Naive thymus-derived CD4-positive, alpha-beta T cell (primary cell): ENCODE data around the gene WWP2. TPM values are rescaled to one million over a fixed set of nuclear protein-coding genes. Genes with fewer than 3 reads are reported as not detected.

Source experiments
- ATAC-seq: fragments of 150-1000 bp; cut with Tn5 transposase; 2 replicates; pipeline ENCODE4 v1.10.0; 2021; ENCODE audit warnings: mild to moderate bottlenecking, moderate library complexity
- CTCF ChIA-PET: fragments of 350-600 bp; sonication (Branson Sonifier 250); formaldehyde crosslinking; loops from one replicate; lab custom pipeline; 2021; ENCODE audit warnings: antibody characterized with exemption; lab: Charles Lee
- POLR2A ChIA-PET: fragments of 350-600 bp; sonication (Branson Sonifier 250); formaldehyde crosslinking; loops from one replicate; lab custom pipeline; 2021; ENCODE audit warnings: antibody characterized with exemption, inconsistent platforms; lab: Charles Lee
- DNase-seq, 9 donors: peaks; one replicate each; pipeline versions ENCODE4 v3.0.0 to v3.0.0-alpha.2; 2020 to 2022; ENCODE audit warnings: mixed read lengths in 1 of 9
- H3K27ac ChIP-seq: one replicate; pipeline ENCODE4 v1.7.0; 2013; ENCODE audit warnings: mild to moderate bottlenecking, low read depth, low read length, moderate library complexity
- H3K27me3 ChIP-seq, 2 donors: one replicate each; pipeline ENCODE4 v1.7.0; 2013; ENCODE audit warnings: low read length in 2 of 2, mild to moderate bottlenecking in 2 of 2, moderate library complexity in 2 of 2; ENCODE audit not compliant: control insufficient read depth in 2 of 2, insufficient read depth in 2 of 2
- H3K36me3 ChIP-seq, 3 experiments: 1 replicate in 2 of 3; 2 replicates in 1 of 3; pipeline ENCODE4 v1.7.0; 2013; ENCODE audit warnings: low read length in 3 of 3, mild to moderate bottlenecking in 3 of 3, moderate library complexity in 1 of 3; ENCODE audit not compliant: insufficient read depth in 3 of 3, control insufficient read depth in 2 of 3
- H3K4me1 ChIP-seq, 2 donors: one replicate each; pipeline ENCODE4 v1.7.0; 2013; ENCODE audit warnings: low read length in 2 of 2, mild to moderate bottlenecking in 2 of 2, moderate library complexity in 1 of 2; ENCODE audit not compliant: control insufficient read depth in 2 of 2, insufficient read depth in 2 of 2
- H3K4me3 ChIP-seq: 2 replicates; pipeline ENCODE4 v1.7.0; 2013; ENCODE audit warnings: mild to moderate bottlenecking, low read length
- H3K9me3 ChIP-seq, 3 experiments: 1 replicate in 2 of 3; 2 replicates in 1 of 3; pipeline ENCODE4 v1.7.0; 2013; ENCODE audit warnings: low read length in 3 of 3; ENCODE audit not compliant: control insufficient read depth in 2 of 3
- H3K27ac Mint-ChIP-seq, 9 donors: one replicate each; pipeline ENCODE4 v1.8.0; 2020 to 2022; ENCODE audit warnings: mixed read lengths in 9 of 9, mild to moderate bottlenecking in 8 of 9, moderate library complexity in 5 of 9, inconsistent platforms in 2 of 9
- H3K27me3 Mint-ChIP-seq, 5 donors: one replicate each; pipeline ENCODE4 v1.8.0; 2021 to 2022; ENCODE audit warnings: mixed read lengths in 5 of 5, mild to moderate bottlenecking in 1 of 5
- H3K36me3 Mint-ChIP-seq, 5 donors: one replicate each; pipeline ENCODE4 v1.8.0; 2020 to 2022; ENCODE audit warnings: mixed read lengths in 5 of 5, mild to moderate bottlenecking in 3 of 5, inconsistent platforms in 1 of 5
- H3K4me1 Mint-ChIP-seq, 7 donors: one replicate each; pipeline ENCODE4 v1.8.0; 2020 to 2022; ENCODE audit warnings: mixed read lengths in 7 of 7, mild to moderate bottlenecking in 3 of 7, inconsistent platforms in 1 of 7
- H3K4me3 Mint-ChIP-seq, 10 donors: one replicate each; pipeline ENCODE4 v1.8.0; 2020 to 2022; ENCODE audit warnings: mild to moderate bottlenecking in 10 of 10, mixed read lengths in 10 of 10, moderate library complexity in 6 of 10, inconsistent platforms in 2 of 10
- H3K9me3 Mint-ChIP-seq, 11 donors: one replicate each; pipeline ENCODE4 v1.8.0; 2020 to 2022; ENCODE audit warnings: mixed read lengths in 11 of 11, mild to moderate bottlenecking in 4 of 11, inconsistent platforms in 1 of 11, moderate library complexity in 1 of 11
- intact Hi-C, 2 donors: fragments of 100-400 bp; cut with micrococcal nuclease; formaldehyde crosslinking; loops; one replicate each; pipeline ENCODE4 v1.15.1; 2023
- polyA plus RNA-seq, 2 donors: library from polyadenylated mRNA; unstranded; fragments of 300-500 nt; fragmentation: Illumina TruSeq; gene quantifications; one replicate each; pipeline ENCODE4 v1.2.3, GENCODE V29; 2021
- total RNA-seq, 6 experiments: library from RNA in 5 of 6; stranded (reverse) in 5 of 6; gene quantifications; 1 replicate in 5 of 6; 2 replicates in 1 of 6; pipeline ENCODE4 v1.2.3 and lab custom pipeline; 2021 to 2026

The WWP2 gene
- total and polyA plus RNA-seq, 7 experiments from 2014 or later: 29.2 to 81.3 (median 64.7) TPM

- H3K27ac ChIP-seq: no peak overlapping the region
- ATAC-seq: no peak
- no peaks in the 10 kb centered on the region for H3K27me3 ChIP-seq
- no peak for DNase-seq
- Mint-ChIP-seq H3K4me1 (peaks cover 0 to 11% (median 0%) of the 10 kb centered on the region in 7 donors), H3K4me3 (no peak overlapping the region), H3K36me3 (peaks cover 15 to 64% (median 25%) of the 10 kb centered on the region in 5 donors), H3K27ac (no peak overlapping the region), H3K27me3 (no peaks in the 10 kb centered on the region), H3K9me3 (no peaks in the 10 kb centered on the region)
- intact Hi-C loops: no loop called here
- no peak overlapping the region for H3K4me3 ChIP-seq
- POLR2A ChIA-PET: no interaction called here
- peaks cover 0 to 58% (median 10%) of the 10 kb centered on the region in 3 experiments for H3K36me3 ChIP-seq
- H3K9me3 ChIP-seq: no peaks in the 10 kb centered on the region
- CTCF ChIA-PET: no interaction called here
- no peaks in the 10 kb centered on the region for H3K4me1 ChIP-seq
Observed at GRCh38 chr16:69840975-69841374, 78.8 kb downstream of the WWP2 start.

DNA sequence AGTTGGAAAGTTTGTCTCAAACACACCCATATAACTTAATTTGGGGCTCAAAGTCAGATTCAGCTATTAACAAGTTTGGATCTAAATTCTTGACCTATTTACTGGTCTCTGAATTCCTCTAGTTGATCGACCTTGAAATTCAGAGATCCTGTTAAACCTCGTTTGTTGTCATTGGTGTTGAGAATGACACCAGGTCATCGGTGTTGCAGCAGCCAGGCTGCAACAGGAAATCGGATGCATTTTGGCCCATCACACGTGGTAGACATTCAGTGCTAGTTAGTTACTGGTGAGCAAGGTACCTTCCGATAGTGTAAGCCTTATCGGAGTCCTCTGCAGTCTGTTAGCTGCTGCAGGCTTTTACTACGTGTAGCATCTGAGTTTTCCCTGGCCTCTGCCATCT is 82.3 kb downstream of the WWP2 start:
- no peaks in the 10 kb centered on the region for H3K4me1 ChIP-seq
- Mint-ChIP-seq H3K4me1 (peaks cover 0 to 5% (median 0%) of the 10 kb centered on the region in 7 donors), H3K27ac (no peak overlapping the region), H3K36me3 (peaks cover 18 to 67% (median 25%) of the 10 kb centered on the region in 5 donors), H3K27me3 (no peaks in the 10 kb centered on the region), H3K4me3 (no peak overlapping the region), H3K9me3 (no peaks in the 10 kb centered on the region)
- H3K36me3 ChIP-seq: peaks cover 0 to 50% (median 10%) of the 10 kb centered on the region in 3 experiments
- ATAC-seq: no peak
- no peaks in the 10 kb centered on the region for H3K9me3 ChIP-seq
- CTCF ChIA-PET: no interaction called here
- no peaks in the 10 kb centered on the region for H3K27me3 ChIP-seq
- no peak overlapping the region for H3K4me3 ChIP-seq
- intact Hi-C loops: no loop called here
- POLR2A ChIA-PET: no interaction called here
- no peak for DNase-seq
- H3K27ac ChIP-seq: no peak overlapping the region

DNA sequence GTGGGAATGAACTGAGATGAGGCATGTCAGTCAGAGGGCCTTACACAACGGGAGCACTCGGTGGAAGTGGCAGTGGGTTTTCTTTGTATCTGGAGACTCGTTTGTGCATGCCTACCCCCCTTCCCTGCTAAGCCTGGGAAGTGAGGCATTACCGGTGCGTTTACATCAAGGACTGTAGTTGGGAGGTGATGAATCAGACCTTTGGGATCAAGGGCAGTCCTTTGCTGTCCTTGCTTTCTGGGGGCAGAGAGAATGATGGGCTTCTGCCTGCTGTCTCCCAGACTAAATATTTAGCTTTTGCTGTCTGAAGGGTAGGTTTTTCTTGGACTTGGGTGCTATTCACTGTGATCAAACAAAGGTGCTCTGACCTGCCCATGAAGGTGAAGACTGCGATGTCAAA is 83.0 kb downstream of the WWP2 start:
- DNase-seq: no peak
- H3K36me3 ChIP-seq: peaks cover 0 to 44% (median 10%) of the 10 kb centered on the region in 3 experiments
- ChIA-PET POLR2A (no interaction called here), CTCF (no interaction called here)
- H3K4me3 Mint-ChIP-seq: no peak overlapping the region
- H3K27ac ChIP-seq: no peak overlapping the region
- peaks cover 14 to 61% (median 23%) of the 10 kb centered on the region in 5 donors for H3K36me3 Mint-ChIP-seq
- H3K27me3 ChIP-seq: no peaks in the 10 kb centered on the region
- no peaks in the 10 kb centered on the region for H3K4me1 ChIP-seq
- no peaks in the 10 kb centered on the region for H3K9me3 ChIP-seq
- intact Hi-C loops: no loop called here
- ATAC-seq: no peak
- no peaks in the 10 kb centered on the region for H3K9me3 Mint-ChIP-seq
- H3K27ac Mint-ChIP-seq: no peak overlapping the region
- H3K4me3 ChIP-seq: no peak overlapping the region
- H3K4me1 Mint-ChIP-seq: peaks cover 0 to 5% (median 0%) of the 10 kb centered on the region in 7 donors
- no peaks in the 10 kb centered on the region for H3K27me3 Mint-ChIP-seq

- ChIA-PET POLR2A (no interaction called here), CTCF (no interaction called here)
- H3K27me3 Mint-ChIP-seq: no peaks in the 10 kb centered on the region
- Histone ChIP-seq H3K9me3 (no peaks in the 10 kb centered on the region), H3K36me3 (peaks cover 0 to 26% (median 0%) of the 10 kb centered on the region in 3 experiments), H3K4me1 (no peaks in the 10 kb centered on the region), H3K27me3 (no peaks in the 10 kb centered on the region), H3K4me3 (no peak overlapping the region), H3K27ac (no peak overlapping the region)
- DNase-seq (no peak), ATAC-seq (no peak)
- H3K9me3 Mint-ChIP-seq: no peaks in the 10 kb centered on the region
- H3K36me3 Mint-ChIP-seq: peaks cover 7 to 46% (median 15%) of the 10 kb centered on the region in 5 donors
- intact Hi-C loops: no loop called here
- H3K4me1 Mint-ChIP-seq: peaks cover 0 to 4% (median 0%) of the 10 kb centered on the region in 7 donors
- H3K27ac Mint-ChIP-seq: peak overlapping the region in 1 of 9 donors; percentile 5
- no peak overlapping the region for H3K4me3 Mint-ChIP-seq
Observed at GRCh38 chr16:69847643-69848042, 85.5 kb downstream of the WWP2 start.

GRCh38 chr16:69848637-69849545 is 86.8 kb downstream of the WWP2 start:
- intact Hi-C loops: no loop called here
- peaks cover 0 to 8% (median 4%) of the 10 kb centered on the region in 7 donors for H3K4me1 Mint-ChIP-seq
- ChIA-PET CTCF (no interaction called here), POLR2A (no interaction called here)
- H3K9me3 Mint-ChIP-seq: no peaks in the 10 kb centered on the region
- Histone ChIP-seq H3K27ac (no peak overlapping the region), H3K4me1 (no peaks in the 10 kb centered on the region), H3K27me3 (no peaks in the 10 kb centered on the region), H3K9me3 (no peaks in the 10 kb centered on the region), H3K36me3 (peaks cover 0 to 33% (median 0%) of the 10 kb centered on the region in 3 experiments), H3K4me3 (no peak overlapping the region)
- no peak for DNase-seq
- H3K4me3 Mint-ChIP-seq: no peak overlapping the region
- no peaks in the 10 kb centered on the region for H3K27me3 Mint-ChIP-seq
- peaks cover 8 to 48% (median 19%) of the 10 kb centered on the region in 5 donors for H3K36me3 Mint-ChIP-seq
- ATAC-seq: no peak
- H3K27ac Mint-ChIP-seq: no peak overlapping the region

- Mint-ChIP-seq H3K27ac (no peak overlapping the region), H3K27me3 (no peaks in the 10 kb centered on the region), H3K4me1 (peaks cover 0 to 15% (median 5%) of the 10 kb centered on the region in 7 donors), H3K9me3 (no peaks in the 10 kb centered on the region), H3K4me3 (no peak overlapping the region), H3K36me3 (peaks cover 9 to 48% (median 18%) of the 10 kb centered on the region in 5 donors)
- no peak for DNase-seq
- intact Hi-C loops: loop anchor here in 1 of 2 donors (10.0 kb wide), 1 partner anchor 127 kb away; the partner anchor contains the start of gene NQO1
- POLR2A ChIA-PET: interaction anchor here (0.7 kb wide), 1 partner anchor 473 kb away, joined by 4 read pairs; no protein-coding TSS in a partner anchor
- ATAC-seq: no peak
- Histone ChIP-seq H3K4me1 (no peaks in the 10 kb centered on the region), H3K36me3 (peaks cover 0 to 20% (median 0%) of the 10 kb centered on the region in 3 experiments), H3K27ac (no peak overlapping the region), H3K9me3 (no peaks in the 10 kb centered on the region), H3K27me3 (no peaks in the 10 kb centered on the region), H3K4me3 (no peak overlapping the region)
- CTCF ChIA-PET: no interaction called here
Observed at GRCh38 chr16:69851491-69852240, 89.5 kb downstream of the WWP2 start.
